ENCODE data around the gene TMEM127.

The TMEM127 gene

GRCh38 chr2:96203130-96204028, 62.4 kb downstream of the TMEM127 start:
- no peak for DNase-seq

DNA sequence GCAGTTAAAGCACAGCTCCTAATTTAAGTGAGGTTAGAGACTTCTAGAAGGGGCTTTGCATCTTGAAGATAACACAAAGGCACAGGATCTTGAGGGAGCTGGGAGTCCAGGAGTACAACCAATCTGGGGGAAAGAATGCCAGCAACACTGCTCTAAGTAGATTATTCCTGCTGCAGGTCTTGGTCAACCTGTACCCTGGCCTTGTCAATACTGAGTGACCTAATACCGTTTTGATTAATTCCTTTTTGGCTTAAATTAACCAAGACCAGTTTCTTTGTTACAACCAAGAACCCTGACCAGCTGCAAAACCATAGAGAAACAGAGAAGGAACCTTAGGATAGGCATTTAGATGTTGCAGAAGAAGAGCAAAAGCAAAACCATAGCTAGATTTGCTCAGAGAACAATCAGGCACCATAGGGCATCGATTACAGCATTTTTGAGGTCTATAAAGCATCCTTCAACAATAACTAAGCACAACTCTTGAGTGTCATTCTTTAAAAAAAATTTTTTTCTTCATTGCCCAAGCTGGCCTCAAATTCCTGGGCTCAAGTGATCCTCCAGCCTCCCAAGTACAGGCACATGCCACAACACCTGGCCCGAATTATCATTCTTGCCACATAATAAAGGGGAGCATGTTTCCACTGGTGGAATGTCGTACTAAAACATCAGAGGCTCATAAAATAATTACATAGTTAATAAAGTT, 63.5 kb downstream of the TMEM127 start:
- no peak for DNase-seq

- DNase-seq: no peak
These were observed 64.5 kb downstream of the TMEM127 start for GRCh38 chr2:96201338-96201737.

GRCh38 chr2:96198921-96199320, 66.9 kb downstream of the TMEM127 start:
- no peak for DNase-seq

Data from GDM1 (cell line).